OCI-LY7 (cell line): ENCODE measurements around the gene UNC5B.

Experiments
- EZH2phosphoT487 ChIP-seq: fragments of 200-600 bp; sonication (generic); IDR thresholded peaks from 2 replicates; pipeline ENCODE4 v1.6.1; 2018; ENCODE audit warnings: low read depth, borderline replicate concordance, mild to moderate bottlenecking, mixed run types, antibody characterized with exemption, low read length, moderate library complexity, mixed read lengths
- TF ChIP-seq, protein P1 (sequence below): fragments of 200-600 bp; sonication (generic); conservative IDR thresholded peaks from 2 replicates; pipeline ENCODE4 v1.5.1; 2014; ENCODE audit warnings: mild to moderate bottlenecking, antibody characterized with exemption, low read length, moderate library complexity, mixed read lengths

- TF ChIP-seq EZH2phosphoT487: no peak
- TF ChIP-seq, protein P1, sequence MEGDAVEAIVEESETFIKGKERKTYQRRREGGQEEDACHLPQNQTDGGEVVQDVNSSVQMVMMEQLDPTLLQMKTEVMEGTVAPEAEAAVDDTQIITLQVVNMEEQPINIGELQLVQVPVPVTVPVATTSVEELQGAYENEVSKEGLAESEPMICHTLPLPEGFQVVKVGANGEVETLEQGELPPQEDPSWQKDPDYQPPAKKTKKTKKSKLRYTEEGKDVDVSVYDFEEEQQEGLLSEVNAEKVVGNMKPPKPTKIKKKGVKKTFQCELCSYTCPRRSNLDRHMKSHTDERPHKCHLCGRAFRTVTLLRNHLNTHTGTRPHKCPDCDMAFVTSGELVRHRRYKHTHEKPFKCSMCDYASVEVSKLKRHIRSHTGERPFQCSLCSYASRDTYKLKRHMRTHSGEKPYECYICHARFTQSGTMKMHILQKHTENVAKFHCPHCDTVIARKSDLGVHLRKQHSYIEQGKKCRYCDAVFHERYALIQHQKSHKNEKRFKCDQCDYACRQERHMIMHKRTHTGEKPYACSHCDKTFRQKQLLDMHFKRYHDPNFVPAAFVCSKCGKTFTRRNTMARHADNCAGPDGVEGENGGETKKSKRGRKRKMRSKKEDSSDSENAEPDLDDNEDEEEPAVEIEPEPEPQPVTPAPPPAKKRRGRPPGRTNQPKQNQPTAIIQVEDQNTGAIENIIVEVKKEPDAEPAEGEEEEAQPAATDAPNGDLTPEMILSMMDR: no peak
Observed at GRCh38 chr10:71250842-71251241, 38.5 kb downstream of the UNC5B start.
